ENCODE results near the gene LCA5L. TPM values are rescaled to one million over a fixed set of nuclear protein-coding genes. Genes with fewer than 3 reads are reported as not detected.

Gene LCA5L
- polyA plus RNA-seq, 4 donors, result 0.85 to 1.5 TPM; not detected in 2

- no peaks in the 10 kb centered on the region for H3K9me3 ChIP-seq (ENCODE audit: control insufficient read depth in 2 of 2, insufficient read depth in 1 of 2, low read depth in 1 of 2, low read length in 1 of 2)
- DNase-seq (peak; percentile 40 to 49), FAIRE-seq (no peak)
- H3K27ac ChIP-seq (ENCODE audit: low read depth in 1 of 3, low read length in 2 of 3), result no peak overlapping the region
- no peaks in the 10 kb centered on the region for H3K36me3 ChIP-seq (ENCODE audit: control insufficient read depth in 3 of 3, insufficient read depth in 2 of 3, low read depth in 1 of 3, low read length in 3 of 3)
- H3K4me3 ChIP-seq (ENCODE audit: low read depth in 1 of 3, low read length in 3 of 3), result no peak overlapping the region
- peaks cover 0 to 2% (median 0%) of the 10 kb centered on the region in 3 donors for H3K27me3 ChIP-seq (ENCODE audit: control insufficient read depth in 3 of 3, insufficient read depth in 3 of 3, low read length in 3 of 3)
- H3K4me1 ChIP-seq (ENCODE audit: control insufficient read depth in 3 of 3, insufficient read depth in 2 of 3, low read depth in 1 of 3, low read length in 2 of 3), result peaks cover 0 to 4% (median 3%) of the 10 kb centered on the region in 3 donors
- WGBS, 3 donors, result 37 to 50% (median 45%) methylated on average over 13 of the region's 13 CpGs
These were observed 3.8 kb downstream of the LCA5L start for GRCh38 chr21:39441502-39442475.

DNA sequence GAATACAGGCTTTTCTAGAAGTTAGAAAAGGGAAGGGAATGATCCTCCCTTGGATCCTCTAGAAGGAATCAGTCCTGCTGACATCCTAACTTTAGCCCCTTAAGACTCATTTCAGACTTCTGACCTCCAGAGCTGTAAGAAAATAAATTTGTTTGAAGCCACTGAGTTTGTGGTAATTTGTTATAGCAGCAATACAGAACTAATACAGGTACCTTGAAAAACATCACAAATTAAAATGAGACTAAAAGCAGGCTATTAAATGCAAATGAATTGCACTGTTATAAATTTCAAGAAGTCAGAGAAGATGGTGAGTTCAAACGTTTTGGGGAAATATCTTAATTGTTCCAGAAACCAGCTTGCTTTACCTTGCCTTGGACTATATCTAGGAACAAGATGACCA lies 6.3 kb downstream of the LCA5L start:
- H3K27ac ChIP-seq (ENCODE audit: low read depth in 1 of 3, low read length in 2 of 3), result no peak overlapping the region
- no peaks in the 10 kb centered on the region for H3K36me3 ChIP-seq (ENCODE audit: control insufficient read depth in 3 of 3, insufficient read depth in 2 of 3, low read depth in 1 of 3, low read length in 3 of 3)
- no peaks in the 10 kb centered on the region for H3K9me3 ChIP-seq (ENCODE audit: control insufficient read depth in 2 of 2, insufficient read depth in 1 of 2, low read depth in 1 of 2, low read length in 1 of 2)
- FAIRE-seq (no peak), DNase-seq (no peak)
- peaks cover 0 to 2% (median 0%) of the 10 kb centered on the region in 3 donors for H3K27me3 ChIP-seq (ENCODE audit: control insufficient read depth in 3 of 3, insufficient read depth in 3 of 3, low read length in 3 of 3)
- no peaks in the 10 kb centered on the region for H3K4me1 ChIP-seq (ENCODE audit: control insufficient read depth in 3 of 3, insufficient read depth in 2 of 3, low read depth in 1 of 3, low read length in 2 of 3)
- 14 to 33% (median 29%) methylated on average over 1 of the region's 1 CpG for WGBS, 3 donors
- no peak overlapping the region for H3K4me3 ChIP-seq (ENCODE audit: low read depth in 1 of 3, low read length in 3 of 3)

GRCh38 chr21:39434950-39435349 lies 10.6 kb downstream of the LCA5L start:
- 64 to 73% (median 69%) methylated on average over 4 of the region's 4 CpGs for WGBS, 3 donors
- no peaks in the 10 kb centered on the region for H3K4me1 ChIP-seq (ENCODE audit: control insufficient read depth in 3 of 3, insufficient read depth in 2 of 3, low read depth in 1 of 3, low read length in 2 of 3)
- peaks cover 0 to 2% (median 0%) of the 10 kb centered on the region in 3 donors for H3K27me3 ChIP-seq (ENCODE audit: control insufficient read depth in 3 of 3, insufficient read depth in 3 of 3, low read length in 3 of 3)
- H3K4me3 ChIP-seq (ENCODE audit: low read depth in 1 of 3, low read length in 3 of 3), result no peak overlapping the region
- FAIRE-seq (no peak), DNase-seq (no peak)
- no peaks in the 10 kb centered on the region for H3K36me3 ChIP-seq (ENCODE audit: control insufficient read depth in 3 of 3, insufficient read depth in 2 of 3, low read depth in 1 of 3, low read length in 3 of 3)
- H3K9me3 ChIP-seq (ENCODE audit: control insufficient read depth in 2 of 2, insufficient read depth in 1 of 2, low read depth in 1 of 2, low read length in 1 of 2), result no peaks in the 10 kb centered on the region
- H3K27ac ChIP-seq (ENCODE audit: low read depth in 1 of 3, low read length in 2 of 3), result no peak overlapping the region

GRCh38 chr21:39430954-39431353 lies 14.6 kb downstream of the LCA5L start:
- no peak for DNase-seq
- no peak overlapping the region for H3K4me3 ChIP-seq (ENCODE audit: low read depth in 1 of 3, low read length in 3 of 3)
- H3K9me3 ChIP-seq (ENCODE audit: control insufficient read depth in 2 of 2, insufficient read depth in 1 of 2, low read depth in 1 of 2, low read length in 1 of 2), result no peaks in the 10 kb centered on the region
- FAIRE-seq, result no peak
- H3K27ac ChIP-seq (ENCODE audit: low read depth in 1 of 3, low read length in 2 of 3), result no peak overlapping the region
- no peaks in the 10 kb centered on the region for H3K4me1 ChIP-seq (ENCODE audit: control insufficient read depth in 3 of 3, insufficient read depth in 2 of 3, low read depth in 1 of 3, low read length in 2 of 3)
- 71 to 85% (median 80%) methylated on average over 2 of the region's 2 CpGs for WGBS, 3 donors
- no peaks in the 10 kb centered on the region for H3K27me3 ChIP-seq (ENCODE audit: control insufficient read depth in 3 of 3, insufficient read depth in 3 of 3, low read length in 3 of 3)
- no peaks in the 10 kb centered on the region for H3K36me3 ChIP-seq (ENCODE audit: control insufficient read depth in 3 of 3, insufficient read depth in 2 of 3, low read depth in 1 of 3, low read length in 3 of 3)

DNA sequence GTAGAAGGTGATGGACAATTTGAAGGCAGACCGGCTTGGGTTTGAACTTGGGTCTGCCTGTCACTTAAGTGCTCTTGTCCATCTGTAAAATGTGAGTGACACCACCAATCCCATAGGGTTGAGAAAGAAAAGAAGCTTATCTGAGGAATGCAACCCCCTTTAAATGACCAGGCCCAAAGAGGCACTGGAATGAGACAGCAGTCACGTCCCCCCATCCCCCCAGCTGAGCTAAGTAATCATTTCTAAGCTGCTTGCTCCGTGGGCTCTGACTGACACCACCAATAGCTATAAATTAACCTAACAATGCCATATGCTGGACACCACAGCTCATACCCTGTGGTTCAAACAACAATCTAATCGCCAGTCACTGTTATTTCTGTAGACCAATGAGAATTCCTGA lies 15.1 kb downstream of the LCA5L start:
- Histone ChIP-seq H3K36me3 (ENCODE audit: control insufficient read depth in 3 of 3, insufficient read depth in 2 of 3, low read depth in 1 of 3, low read length in 3 of 3) (no peaks in the 10 kb centered on the region), H3K27ac (ENCODE audit: low read depth in 1 of 3, low read length in 2 of 3) (no peak overlapping the region), H3K27me3 (ENCODE audit: control insufficient read depth in 3 of 3, insufficient read depth in 3 of 3, low read length in 3 of 3) (no peaks in the 10 kb centered on the region), H3K4me3 (ENCODE audit: low read depth in 1 of 3, low read length in 3 of 3) (no peak overlapping the region), H3K9me3 (ENCODE audit: control insufficient read depth in 2 of 2, insufficient read depth in 1 of 2, low read depth in 1 of 2, low read length in 1 of 2) (no peaks in the 10 kb centered on the region), H3K4me1 (ENCODE audit: control insufficient read depth in 3 of 3, insufficient read depth in 2 of 3, low read depth in 1 of 3, low read length in 2 of 3) (no peaks in the 10 kb centered on the region)
- WGBS, 3 donors, result 61 to 75% (median 65%) methylated on average over 4 of the region's 4 CpGs
- no peak for FAIRE-seq
- no peak for DNase-seq

- no peak overlapping the region for H3K27ac ChIP-seq (ENCODE audit: low read depth in 1 of 3, low read length in 2 of 3)
- no peaks in the 10 kb centered on the region for H3K4me1 ChIP-seq (ENCODE audit: control insufficient read depth in 3 of 3, insufficient read depth in 2 of 3, low read depth in 1 of 3, low read length in 2 of 3)
- H3K9me3 ChIP-seq (ENCODE audit: control insufficient read depth in 2 of 2, insufficient read depth in 1 of 2, low read depth in 1 of 2, low read length in 1 of 2), result no peaks in the 10 kb centered on the region
- H3K4me3 ChIP-seq (ENCODE audit: low read depth in 1 of 3, low read length in 3 of 3), result no peak overlapping the region
- DNase-seq (no peak), FAIRE-seq (no peak)
- no peaks in the 10 kb centered on the region for H3K36me3 ChIP-seq (ENCODE audit: control insufficient read depth in 3 of 3, insufficient read depth in 2 of 3, low read depth in 1 of 3, low read length in 3 of 3)
- WGBS, 3 donors, result 85 to 87% (median 85%) methylated on average over 3 of the region's 3 CpGs
- no peaks in the 10 kb centered on the region for H3K27me3 ChIP-seq (ENCODE audit: control insufficient read depth in 3 of 3, insufficient read depth in 3 of 3, low read length in 3 of 3)
These were observed 15.6 kb downstream of the LCA5L start for GRCh38 chr21:39430016-39430415.

GRCh38 chr21:39429445-39429844 lies 16.1 kb downstream of the LCA5L start:
- no peak for FAIRE-seq
- Histone ChIP-seq H3K4me3 (ENCODE audit: low read depth in 1 of 3, low read length in 3 of 3) (no peak overlapping the region), H3K27ac (ENCODE audit: low read depth in 1 of 3, low read length in 2 of 3) (no peak overlapping the region), H3K9me3 (ENCODE audit: control insufficient read depth in 2 of 2, insufficient read depth in 1 of 2, low read depth in 1 of 2, low read length in 1 of 2) (no peaks in the 10 kb centered on the region), H3K4me1 (ENCODE audit: control insufficient read depth in 3 of 3, insufficient read depth in 2 of 3, low read depth in 1 of 3, low read length in 2 of 3) (no peaks in the 10 kb centered on the region), H3K36me3 (ENCODE audit: control insufficient read depth in 3 of 3, insufficient read depth in 2 of 3, low read depth in 1 of 3, low read length in 3 of 3) (no peaks in the 10 kb centered on the region), H3K27me3 (ENCODE audit: control insufficient read depth in 3 of 3, insufficient read depth in 3 of 3, low read length in 3 of 3) (no peaks in the 10 kb centered on the region)
- WGBS, 3 donors, result 50 to 92% (median 74%) methylated on average over 2 of the region's 2 CpGs
- DNase-seq, result no peak

DNA sequence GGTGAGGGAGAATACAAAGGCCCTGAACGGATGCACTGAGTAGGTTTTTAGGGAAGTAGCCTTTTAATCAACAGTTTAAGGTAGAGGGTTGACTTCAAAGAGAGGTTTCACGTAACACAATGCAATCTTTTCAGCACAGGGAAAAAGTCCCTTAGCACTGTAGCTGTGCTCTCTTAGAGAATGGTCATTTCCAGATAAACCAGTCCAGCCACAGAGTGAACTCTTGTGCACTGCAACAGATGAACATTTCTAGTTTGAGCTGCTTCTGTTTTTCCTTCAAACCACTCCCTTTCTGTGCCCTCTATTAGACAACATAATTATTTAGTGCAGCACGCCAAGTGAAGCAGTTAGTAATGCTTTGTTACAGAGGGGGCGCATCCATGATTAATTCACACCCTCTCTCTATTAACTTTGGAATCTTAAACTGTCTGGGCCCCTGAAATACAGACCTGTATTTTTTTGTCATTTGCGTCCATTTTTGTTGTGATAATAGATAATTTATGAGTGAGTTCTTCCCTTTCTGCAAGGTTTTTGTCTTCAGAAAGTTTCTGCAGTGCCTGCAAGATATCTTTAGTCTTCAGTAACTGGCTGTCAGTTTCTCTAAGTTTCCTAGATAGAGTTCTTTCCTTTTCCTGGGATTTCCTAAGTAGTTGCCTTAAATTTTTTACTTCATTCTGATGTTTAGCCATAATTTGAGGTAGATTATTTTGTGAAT lies 22.9 kb downstream of the LCA5L start:
- no peaks in the 10 kb centered on the region for H3K9me3 ChIP-seq (ENCODE audit: control insufficient read depth in 2 of 2, insufficient read depth in 1 of 2, low read depth in 1 of 2, low read length in 1 of 2)
- WGBS, 3 donors, result 70 to 78% (median 77%) methylated on average over 5 of the region's 5 CpGs
- H3K27ac ChIP-seq (ENCODE audit: low read depth in 1 of 3, low read length in 2 of 3), result no peak overlapping the region
- DNase-seq (no peak), FAIRE-seq (no peak)
- H3K36me3 ChIP-seq (ENCODE audit: control insufficient read depth in 3 of 3, insufficient read depth in 2 of 3, low read depth in 1 of 3, low read length in 3 of 3), result no peaks in the 10 kb centered on the region
- no peaks in the 10 kb centered on the region for H3K4me1 ChIP-seq (ENCODE audit: control insufficient read depth in 3 of 3, insufficient read depth in 2 of 3, low read depth in 1 of 3, low read length in 2 of 3)
- H3K27me3 ChIP-seq (ENCODE audit: control insufficient read depth in 3 of 3, insufficient read depth in 3 of 3, low read length in 3 of 3), result no peaks in the 10 kb centered on the region
- H3K4me3 ChIP-seq (ENCODE audit: low read depth in 1 of 3, low read length in 3 of 3), result no peak overlapping the region
